HG03097 (cell line): ENCODE results near the gene NACC1.

Experiments used
- ATAC-seq: cut with Tn5 transposase; IDR thresholded peaks from one replicate; pipeline ENCODE4 v1.9.1; 2021; ENCODE audit not compliant: unreplicated experiment, low FRiP score

The NACC1 gene

GRCh38 chr19:13099073-13099999 lies 18.7 kb upstream of the NACC1 start:
- ATAC-seq, result no peak

- no peak for ATAC-seq
Observed at GRCh38 chr19:13100031-13100588, 18.0 kb upstream of the NACC1 start.

- no peak for ATAC-seq
Observed at GRCh38 chr19:13100841-13101589, 17.0 kb upstream of the NACC1 start.

- no peak for ATAC-seq
Observed at GRCh38 chr19:13101590-13102415, 16.3 kb upstream of the NACC1 start.

- no peak for ATAC-seq
Observed at GRCh38 chr19:13102416-13102665, 15.7 kb upstream of the NACC1 start.

- ATAC-seq, result no peak
Observed at GRCh38 chr19:13102666-13103580, 15.1 kb upstream of the NACC1 start, which contains the start of gene LYL1. TSS of gene LYL1 (minus strand) at chr19:13102858. CDS start at chr19:13101171, 1,687 bp downstream.

- no peak for ATAC-seq
Observed at GRCh38 chr19:13103581-13104359, 14.3 kb upstream of the NACC1 start.

DNA sequence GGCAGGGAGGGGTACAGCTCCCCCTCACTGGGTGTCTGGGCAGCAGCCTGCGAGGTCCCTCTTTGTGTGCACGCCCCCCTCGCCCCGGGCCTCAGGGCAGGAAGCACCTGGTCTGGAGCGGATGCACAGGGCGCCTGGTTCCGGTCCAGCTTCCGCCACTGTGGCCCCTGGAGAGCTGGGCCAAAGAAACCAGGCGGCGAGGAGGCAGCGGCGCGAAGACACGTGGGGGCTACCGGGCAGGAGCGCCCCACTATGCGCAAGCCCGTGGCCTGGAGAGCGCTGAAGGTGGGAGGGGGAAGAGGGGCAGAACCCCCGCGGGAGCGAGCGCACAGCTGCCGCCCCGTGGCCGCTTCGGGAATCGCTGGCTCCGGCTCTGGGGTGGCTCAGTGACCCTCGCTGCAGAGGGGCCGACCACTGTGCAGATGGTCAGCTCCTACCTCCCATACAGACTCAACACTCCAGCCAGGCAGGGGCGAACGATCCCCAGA lies 13.7 kb upstream of the NACC1 start:
- no peak for ATAC-seq

- ATAC-seq, result no peak
Observed at GRCh38 chr19:13104848-13105711, 13.0 kb upstream of the NACC1 start.

DNA sequence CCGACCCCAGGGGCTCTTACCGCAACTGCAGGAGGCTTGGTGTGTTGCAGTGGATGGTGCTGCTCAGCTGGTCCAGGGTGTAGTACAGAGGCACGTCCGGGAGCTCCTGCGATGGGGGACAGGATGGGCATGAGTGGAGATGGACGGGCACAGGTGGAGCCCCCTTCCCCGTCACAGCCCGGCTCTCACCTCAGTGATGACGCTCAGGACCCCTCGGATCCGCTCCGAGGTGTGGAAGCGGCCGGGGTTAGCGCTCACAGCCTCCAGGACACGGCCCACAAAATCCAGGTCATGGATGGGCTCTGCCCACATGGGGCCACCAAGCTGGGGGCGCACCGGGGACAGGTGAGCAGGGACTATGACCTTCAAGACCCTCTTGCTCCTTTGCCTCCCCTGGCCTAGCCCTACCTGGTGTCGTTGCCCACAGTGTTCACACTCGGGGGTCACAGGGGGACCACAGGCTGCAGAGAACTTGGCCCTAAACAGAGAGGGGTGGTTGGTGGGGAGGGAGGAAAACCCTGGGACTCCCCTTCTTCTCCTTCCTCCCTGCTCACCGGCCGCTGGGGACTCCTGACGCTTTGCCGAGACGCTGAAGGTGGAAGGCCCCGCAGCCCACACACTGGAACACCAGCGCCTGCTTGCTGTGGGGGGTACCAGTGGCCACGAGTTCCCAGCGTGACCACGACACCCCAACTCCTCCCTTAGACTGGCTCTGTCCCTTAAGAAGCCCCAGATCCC lies 8.5 kb upstream of the NACC1 start:
- no peak for ATAC-seq

DNA sequence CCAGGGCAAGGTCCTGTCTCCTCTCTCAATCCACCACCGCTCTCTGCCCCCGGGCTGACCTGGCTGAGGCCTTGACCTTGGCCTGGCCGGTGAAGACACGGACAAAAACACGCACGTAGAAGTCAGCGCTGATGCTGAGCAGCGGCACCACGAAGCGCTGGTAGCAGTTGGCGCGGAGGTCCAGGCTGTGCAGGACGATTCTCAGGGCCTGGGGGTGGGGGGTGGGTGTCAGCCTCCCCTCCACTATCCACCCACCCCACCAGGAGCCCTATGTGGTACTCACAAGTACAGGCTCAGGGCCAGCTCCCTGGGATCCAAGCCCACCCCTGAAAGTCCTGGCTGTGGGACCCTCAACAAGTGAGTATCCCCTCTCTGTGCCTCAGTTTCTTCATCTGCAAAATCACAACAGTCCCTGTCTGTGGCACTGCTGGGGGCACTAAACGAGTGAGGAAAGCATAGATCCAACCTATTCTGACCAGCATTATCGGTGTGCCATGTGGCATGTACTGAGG lies 7.9 kb upstream of the NACC1 start:
- ATAC-seq, result no peak

DNA sequence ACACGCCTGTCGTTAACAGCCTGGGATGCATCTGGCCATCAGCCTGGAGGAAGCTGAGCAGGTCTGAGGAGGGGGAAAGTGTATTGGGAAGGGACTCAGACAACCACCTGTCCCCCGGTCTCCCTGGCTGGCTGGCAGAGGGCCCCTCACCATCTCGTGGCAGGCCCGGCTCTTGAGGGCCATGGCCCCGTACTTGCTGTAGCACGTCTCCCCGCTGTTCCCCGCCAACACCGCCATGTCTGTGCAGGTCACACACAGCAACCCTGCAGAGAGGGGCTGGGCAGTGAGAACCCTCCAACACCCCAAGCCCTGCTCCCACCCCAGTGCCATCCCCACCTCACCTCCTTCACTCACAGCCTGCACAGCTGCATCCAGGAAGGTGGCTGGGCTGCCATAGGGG lies 5.5 kb upstream of the NACC1 start:
- ATAC-seq, result no peak

- no peak for ATAC-seq
Observed at GRCh38 chr19:13115936-13116281, 2.2 kb upstream of the NACC1 start.

DNA sequence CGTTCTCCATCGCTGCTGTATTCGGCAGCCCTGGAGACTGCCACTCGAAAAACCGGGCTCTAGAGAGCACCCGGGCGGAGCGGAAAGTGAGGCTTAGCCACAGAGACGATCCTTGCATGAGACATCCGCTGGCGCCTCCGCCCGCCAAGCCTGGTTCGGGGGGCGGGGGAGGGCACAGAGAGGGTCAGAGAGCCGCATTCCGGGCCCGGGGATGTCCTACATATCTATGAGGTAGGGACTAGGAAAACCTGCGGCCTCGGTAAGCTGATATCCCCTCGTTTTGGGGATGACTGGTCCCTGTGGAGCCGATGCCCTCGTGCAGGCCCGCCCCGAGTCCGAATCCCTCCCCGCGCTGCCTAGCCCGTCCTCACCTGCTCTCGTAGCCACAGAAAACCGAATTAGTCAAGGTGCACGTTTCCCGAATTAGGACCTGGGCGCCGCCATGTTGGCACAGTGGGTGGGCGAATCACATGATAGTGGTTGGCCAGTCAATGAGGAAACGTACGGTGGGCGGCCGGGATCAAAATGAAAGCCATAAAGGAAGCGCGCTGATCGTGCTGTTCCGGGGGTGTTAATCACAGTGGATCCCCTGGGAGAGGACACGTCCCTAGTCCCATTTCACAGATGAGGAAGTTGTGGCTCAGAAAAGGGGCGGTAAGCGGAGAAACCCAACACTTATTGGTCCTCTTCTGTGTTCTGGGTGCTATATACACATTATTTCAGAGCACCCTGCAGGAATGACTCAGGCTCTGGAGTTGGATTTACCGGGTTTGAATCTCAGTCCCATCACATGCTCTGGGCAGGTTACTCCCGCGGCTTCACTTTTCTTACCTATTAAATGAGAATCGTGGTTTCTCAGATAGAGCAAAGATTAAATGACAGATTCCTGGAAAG lies 1.5 kb upstream of the NACC1 start, which contains the start of gene TRMT1:
Gene TRMT1 (minus strand): TSS at position 459 of the 894 bp plus-strand sequence. CDS start 341 bp downstream, at position 118.
- ATAC-seq, result peak; percentile 35

DNA sequence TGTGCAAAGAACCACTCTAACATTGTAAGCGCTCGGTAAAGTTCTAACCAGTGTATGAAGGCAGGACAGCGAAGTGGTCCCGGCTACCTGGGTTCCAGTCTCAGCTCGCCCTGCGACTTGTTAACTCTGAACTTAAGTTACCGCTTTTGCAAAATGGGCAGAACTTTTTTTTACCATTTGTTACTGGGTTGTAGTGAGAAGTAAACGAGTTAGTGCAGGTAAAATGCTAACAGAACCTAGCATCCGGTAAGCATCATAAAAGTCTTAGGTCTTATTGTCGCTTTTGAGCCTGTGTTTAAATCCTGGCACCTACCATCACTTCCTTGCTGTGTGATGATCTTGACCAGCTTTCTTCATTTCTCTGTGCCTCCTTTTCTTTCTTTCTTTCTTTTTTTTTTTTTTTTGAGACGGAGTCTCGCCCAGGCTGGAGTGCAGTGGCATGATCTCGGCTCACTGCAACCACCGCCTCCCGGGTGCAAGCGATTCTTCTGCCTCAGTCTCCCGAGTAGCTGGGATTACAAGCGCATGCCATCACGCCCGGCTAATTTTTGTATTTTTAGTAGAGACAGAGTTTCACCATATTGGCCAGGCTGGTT lies 790 bp upstream of the NACC1 start:
- peak; percentile 15 for ATAC-seq
